A673 (cell line): ENCODE results near the gene RAB15. TPM values are rescaled to one million over a fixed set of nuclear protein-coding genes. Genes with fewer than 3 reads are reported as not detected.

Experiments used
- BruUV-seq: library from RNA; stranded (reverse); fragments of 400-500 nt; replicated peaks from 2 replicates; lab custom pipeline; 2021; lab: Mats Ljungman, UMichigan
- CTCF ChIA-PET: fragments of 300-600 bp; sonication (Branson Sonifier 250); formaldehyde crosslinking; loops from one replicate; lab custom pipeline; 2022; ENCODE audit warnings: antibody characterized with exemption; lab: Charles Lee
- POLR2A ChIA-PET: fragments of 300-600 bp; sonication (Branson Sonifier 250); formaldehyde crosslinking; loops from one replicate; lab custom pipeline; 2022; ENCODE audit warnings: antibody characterized with exemption; ENCODE audit not compliant: low non-redundant PET; lab: Charles Lee
- DNase-seq: peaks from one replicate; pipeline ENCODE4 v3.0.0-alpha.2; 2015; ENCODE audit warnings: low spot score
- H3K27ac ChIP-seq: fragments of 200-600 bp; sonication (generic); 2 replicates; pipeline ENCODE4 v1.5.1; 2016; ENCODE audit warnings: mixed run types, low read depth, mild to moderate bottlenecking, mixed read lengths, antibody characterized with exemption, low read length; ENCODE audit not compliant: poor library complexity, severe bottlenecking
- H3K27me3 ChIP-seq: fragments of 200-600 bp; sonication (generic); replicated peaks from 2 replicates; pipeline ENCODE4 v1.6.1; 2017; ENCODE audit warnings: mixed run types, low read depth, mild to moderate bottlenecking, mixed read lengths, antibody characterized with exemption, low read length; ENCODE audit not compliant: insufficient read depth, poor library complexity
- H3K36me3 ChIP-seq: fragments of 200-600 bp; sonication (generic); 2 replicates; pipeline ENCODE4 v1.6.1; 2016; ENCODE audit warnings: mixed run types, mild to moderate bottlenecking, mixed read lengths, antibody characterized with exemption, low read length; ENCODE audit not compliant: insufficient read depth, poor library complexity, severe bottlenecking
- H3K4me1 ChIP-seq: fragments of 200-600 bp; sonication (generic); 2 replicates; pipeline ENCODE4 v1.6.1; 2017; ENCODE audit warnings: mixed run types, mild to moderate bottlenecking, mixed read lengths, antibody characterized with exemption, low read length; ENCODE audit not compliant: insufficient read depth, poor library complexity, severe bottlenecking
- H3K4me3 ChIP-seq: fragments of 200-600 bp; sonication (generic); 2 replicates; pipeline ENCODE4 v1.5.1; 2016; ENCODE audit warnings: low read depth, mixed run types, mild to moderate bottlenecking, mixed read lengths, low read length; ENCODE audit not compliant: poor library complexity, severe bottlenecking
- H3K9me3 ChIP-seq: fragments of 200-600 bp; sonication (generic); 2 replicates; pipeline ENCODE4 v1.6.1; 2016; ENCODE audit warnings: mixed run types, low read depth, mild to moderate bottlenecking, mixed read lengths, antibody characterized with exemption, low read length; ENCODE audit not compliant: poor library complexity, severe bottlenecking
- EZH2 ChIP-seq: fragments of 200-600 bp; sonication (generic); IDR thresholded peaks from 2 replicates; pipeline ENCODE4 v1.6.1; 2017; ENCODE audit warnings: borderline replicate concordance, low read depth, mild to moderate bottlenecking, mixed read lengths, antibody characterized with exemption, low read length; ENCODE audit not compliant: poor library complexity, severe bottlenecking
- intact Hi-C: fragments of 100-400 bp; cut with micrococcal nuclease; formaldehyde crosslinking; loops from one replicate; pipeline ENCODE4 v1.10.0; 2022; ENCODE audit not compliant: unreplicated experiment
- total RNA-seq: library from RNA; stranded (reverse); gene quantifications from 2 replicates; pipeline ENCODE4 v1.2.3, GENCODE V29; 2021
- TF ChIP-seq, protein P1 (sequence below): fragments of 300-800, 200-600 bp; sonication (generic); conservative IDR thresholded peaks from 2 replicates; pipeline ENCODE4 v1.5.1; 2017; ENCODE audit warnings: low read depth, mild to moderate bottlenecking, antibody characterized with exemption, low read length, moderate library complexity, mixed read lengths

The RAB15 gene
- total RNA-seq, 1 experiment from 2014 or later = 23.6 TPM

DNA sequence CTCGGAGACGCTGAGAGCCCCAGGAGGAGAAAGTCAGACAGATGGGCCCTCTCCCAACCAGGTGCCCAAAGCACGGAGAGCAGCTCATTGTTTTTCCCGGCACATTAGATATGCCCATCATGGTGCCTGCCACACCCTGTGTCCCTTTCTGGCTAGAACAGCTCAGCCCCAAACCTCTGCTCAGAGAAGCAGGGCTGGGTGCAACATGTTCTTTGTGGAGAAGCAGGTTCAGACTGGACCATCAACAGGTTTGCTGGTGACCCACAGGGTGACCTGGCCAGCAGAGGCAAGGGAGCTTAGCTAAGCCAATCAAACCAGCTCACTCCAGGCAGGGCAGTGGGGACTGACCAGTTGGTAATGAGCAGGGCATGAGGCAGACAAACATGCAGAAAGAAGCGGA is 13.4 kb downstream of the RAB15 start:
- no peak for TF ChIP-seq EZH2
- TF ChIP-seq, protein P1, sequence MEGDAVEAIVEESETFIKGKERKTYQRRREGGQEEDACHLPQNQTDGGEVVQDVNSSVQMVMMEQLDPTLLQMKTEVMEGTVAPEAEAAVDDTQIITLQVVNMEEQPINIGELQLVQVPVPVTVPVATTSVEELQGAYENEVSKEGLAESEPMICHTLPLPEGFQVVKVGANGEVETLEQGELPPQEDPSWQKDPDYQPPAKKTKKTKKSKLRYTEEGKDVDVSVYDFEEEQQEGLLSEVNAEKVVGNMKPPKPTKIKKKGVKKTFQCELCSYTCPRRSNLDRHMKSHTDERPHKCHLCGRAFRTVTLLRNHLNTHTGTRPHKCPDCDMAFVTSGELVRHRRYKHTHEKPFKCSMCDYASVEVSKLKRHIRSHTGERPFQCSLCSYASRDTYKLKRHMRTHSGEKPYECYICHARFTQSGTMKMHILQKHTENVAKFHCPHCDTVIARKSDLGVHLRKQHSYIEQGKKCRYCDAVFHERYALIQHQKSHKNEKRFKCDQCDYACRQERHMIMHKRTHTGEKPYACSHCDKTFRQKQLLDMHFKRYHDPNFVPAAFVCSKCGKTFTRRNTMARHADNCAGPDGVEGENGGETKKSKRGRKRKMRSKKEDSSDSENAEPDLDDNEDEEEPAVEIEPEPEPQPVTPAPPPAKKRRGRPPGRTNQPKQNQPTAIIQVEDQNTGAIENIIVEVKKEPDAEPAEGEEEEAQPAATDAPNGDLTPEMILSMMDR = no peak
- no peaks in the 10 kb centered on the region for H3K4me1 ChIP-seq
- no peaks in the 10 kb centered on the region for H3K9me3 ChIP-seq
- H3K27me3 ChIP-seq = no peaks in the 10 kb centered on the region
- no peak overlapping the region for H3K27ac ChIP-seq
- H3K36me3 ChIP-seq = no peaks in the 10 kb centered on the region
- POLR2A ChIA-PET = no interaction called here
- CTCF ChIA-PET = no interaction called here
- no TSS peak for BruUV-seq
- DNase-seq = no peak
- intact Hi-C loops = no loop called here
- no peak overlapping the region for H3K4me3 ChIP-seq

DNA sequence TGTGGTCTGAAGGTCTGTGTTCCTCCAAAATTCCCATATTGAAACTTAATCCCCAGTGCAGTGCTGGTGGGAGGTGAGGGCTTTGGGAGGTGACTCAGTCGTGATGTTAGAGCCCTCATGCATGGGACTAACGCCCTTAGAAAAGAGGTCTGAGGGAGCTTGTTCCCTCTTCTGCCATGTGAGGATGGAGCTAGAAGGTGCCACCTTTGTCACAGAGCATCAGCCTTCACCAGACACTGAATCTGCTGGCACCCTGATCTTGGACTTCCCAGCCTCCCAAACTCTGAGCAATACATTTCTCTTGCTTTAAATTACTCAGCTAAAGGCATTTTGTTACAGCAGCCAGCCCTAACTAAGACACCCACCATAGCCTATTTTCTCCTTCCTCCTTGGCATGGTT is 13.9 kb downstream of the RAB15 start:
- H3K27ac ChIP-seq = no peak overlapping the region
- no peaks in the 10 kb centered on the region for H3K4me1 ChIP-seq
- TF ChIP-seq, protein P1 = no peak
- no peak for TF ChIP-seq EZH2
- no peaks in the 10 kb centered on the region for H3K9me3 ChIP-seq
- BruUV-seq = no TSS peak
- H3K36me3 ChIP-seq = no peaks in the 10 kb centered on the region
- H3K27me3 ChIP-seq = no peaks in the 10 kb centered on the region
- DNase-seq = no peak
- intact Hi-C loops = no loop called here
- H3K4me3 ChIP-seq = no peak overlapping the region
- CTCF ChIA-PET = no interaction called here
- POLR2A ChIA-PET = no interaction called here

DNA sequence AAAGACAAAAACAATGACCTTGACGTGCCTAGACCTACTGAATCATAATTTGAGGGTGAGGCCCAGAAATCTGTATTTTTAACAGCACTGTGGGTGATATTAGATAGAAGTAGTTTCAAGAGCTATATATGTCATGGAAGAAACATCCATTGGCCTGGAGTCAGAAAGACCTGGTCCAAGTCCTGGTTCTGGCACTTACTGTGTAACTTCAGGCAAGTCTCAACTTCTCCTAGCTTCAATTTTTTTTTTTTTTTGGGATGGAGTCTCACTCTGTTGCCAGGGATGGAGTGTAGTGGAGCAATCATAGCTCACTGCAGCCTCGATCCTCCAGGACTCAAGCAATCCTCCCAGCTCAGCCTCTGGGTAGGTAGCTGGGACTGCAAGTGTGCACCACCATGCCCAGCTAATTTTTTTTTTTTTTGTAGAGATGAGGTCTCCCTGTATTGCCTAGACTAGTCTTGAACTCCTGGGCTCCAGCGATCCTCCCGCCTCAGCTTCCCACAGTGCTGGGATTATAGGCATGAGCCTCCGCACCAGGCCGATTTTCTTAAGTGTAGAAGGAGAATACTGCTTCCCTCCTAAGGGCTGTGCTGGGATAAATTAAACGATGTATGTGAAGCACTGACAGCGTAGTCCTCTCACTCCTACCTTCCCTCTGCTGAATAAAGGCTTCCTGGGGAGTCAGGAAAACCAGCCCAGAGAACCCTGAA is 15.3 kb downstream of the RAB15 start:
- Histone ChIP-seq H3K27me3 (no peaks in the 10 kb centered on the region), H3K36me3 (no peaks in the 10 kb centered on the region), H3K9me3 (no peaks in the 10 kb centered on the region), H3K4me3 (no peak overlapping the region), H3K27ac (no peak overlapping the region), H3K4me1 (no peaks in the 10 kb centered on the region)
- no peak for DNase-seq
- CTCF ChIA-PET = interaction anchor here (0.7 kb wide), 1 partner anchor 13 kb away, joined by 6 read pairs; no protein-coding TSS in a partner anchor
- no TSS peak for BruUV-seq
- TF ChIP-seq EZH2 = no peak
- POLR2A ChIA-PET = interaction anchor here (0.6 kb wide), 1 partner anchor 69 kb away, joined by 4 read pairs; no protein-coding TSS in a partner anchor
- intact Hi-C loops = no loop called here
